Mammary epithelial cell (primary cell): ENCODE results near the gene ZNF248.

Experiments
- EZH2 ChIP-seq: IDR thresholded peaks from 2 replicates; pipeline ENCODE4 v1.6.1; 2012; ENCODE audit warnings: low read length, inconsistent platforms, borderline replicate concordance
- TF ChIP-seq, protein P1 (sequence below), 2 donors: IDR thresholded peaks in 1 of 2; conservative IDR thresholded peaks in 1 of 2; 2 replicates each; pipeline ENCODE4 v1.5.1; 2011 to 2012; ENCODE audit warnings: inconsistent platforms in 2 of 2, low read length in 2 of 2, mild to moderate bottlenecking in 2 of 2, control low read depth in 1 of 2, low read depth in 1 of 2; ENCODE audit not compliant: insufficient read depth in 1 of 2; ENCODE audit errors: extremely low read depth in 1 of 2

DNA sequence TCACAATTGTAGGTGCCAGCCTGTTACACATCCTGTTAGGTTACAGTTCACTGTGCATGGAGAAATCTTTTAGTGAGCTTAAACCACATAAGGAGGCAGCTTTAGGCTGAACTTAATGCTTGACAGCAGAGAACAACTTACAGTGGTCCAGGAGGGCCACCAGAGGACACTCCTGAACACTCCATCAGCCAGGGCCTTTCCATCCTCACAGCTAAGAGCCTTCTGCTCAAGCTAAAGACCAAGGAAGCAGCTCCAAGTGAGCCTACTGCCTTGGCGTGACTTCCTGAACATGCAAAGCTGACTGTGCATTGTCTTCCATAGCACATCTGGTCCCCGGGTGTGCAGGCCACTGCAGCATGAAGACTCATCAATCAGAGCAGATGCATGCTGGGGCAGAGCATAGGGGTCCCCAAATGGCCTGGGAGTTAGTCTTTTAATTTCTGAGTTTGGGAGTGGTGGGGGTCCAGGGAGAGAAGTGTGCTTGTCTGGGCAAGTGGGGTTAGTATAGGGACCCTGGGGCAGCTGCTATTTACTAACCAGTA, 105.0 kb downstream of the ZNF248 start:
- TF ChIP-seq, protein P1, sequence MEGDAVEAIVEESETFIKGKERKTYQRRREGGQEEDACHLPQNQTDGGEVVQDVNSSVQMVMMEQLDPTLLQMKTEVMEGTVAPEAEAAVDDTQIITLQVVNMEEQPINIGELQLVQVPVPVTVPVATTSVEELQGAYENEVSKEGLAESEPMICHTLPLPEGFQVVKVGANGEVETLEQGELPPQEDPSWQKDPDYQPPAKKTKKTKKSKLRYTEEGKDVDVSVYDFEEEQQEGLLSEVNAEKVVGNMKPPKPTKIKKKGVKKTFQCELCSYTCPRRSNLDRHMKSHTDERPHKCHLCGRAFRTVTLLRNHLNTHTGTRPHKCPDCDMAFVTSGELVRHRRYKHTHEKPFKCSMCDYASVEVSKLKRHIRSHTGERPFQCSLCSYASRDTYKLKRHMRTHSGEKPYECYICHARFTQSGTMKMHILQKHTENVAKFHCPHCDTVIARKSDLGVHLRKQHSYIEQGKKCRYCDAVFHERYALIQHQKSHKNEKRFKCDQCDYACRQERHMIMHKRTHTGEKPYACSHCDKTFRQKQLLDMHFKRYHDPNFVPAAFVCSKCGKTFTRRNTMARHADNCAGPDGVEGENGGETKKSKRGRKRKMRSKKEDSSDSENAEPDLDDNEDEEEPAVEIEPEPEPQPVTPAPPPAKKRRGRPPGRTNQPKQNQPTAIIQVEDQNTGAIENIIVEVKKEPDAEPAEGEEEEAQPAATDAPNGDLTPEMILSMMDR (conservative IDR thresholded peaks at IDR 0.05 in 1 of 2, IDR thresholded peaks at IDR 0.05 in 1 of 2; ENCODE audit: extremely low read depth in 1 of 2, insufficient read depth in 1 of 2, low read depth in 1 of 2, low read length in 2 of 2) = no peak
- TF ChIP-seq EZH2 = no peak
